Measurements from ENCODE around the gene DAPP1.
A peak's percentile ranks its signal among the peaks of the same experiment; 100 is the strongest.
"Not testable (repeated sequence)": the region's sequence is repeated elsewhere in the genome, so short reads cannot be mapped to it uniquely, and the experiment has no call there.

DAPP1 gene

GRCh38 chr4:99816545-99817308, at the start of gene DAPP1:
Gene DAPP1, plus strand, starts transcription at chr4:99816827. Its CDS starts 87 bp downstream, at chr4:99816914.
- DNase-seq, result no peak

- DNase-seq, result not testable (repeated sequence)
Measured at GRCh38 chr4:99770842-99771241, 45.8 kb upstream of the DAPP1 start.

- DNase-seq, result no peak
Measured at GRCh38 chr4:99783940-99784339, 32.7 kb upstream of the DAPP1 start.

- DNase-seq, result no peak
Measured at GRCh38 chr4:99784842-99785241, 31.8 kb upstream of the DAPP1 start.

- DNase-seq, result peak; percentile 83
Measured at GRCh38 chr4:99790796-99791617, 25.6 kb upstream of the DAPP1 start.

GRCh38 chr4:99800332-99801004, 16.2 kb upstream of the DAPP1 start:
- no peak for DNase-seq

- no peak for DNase-seq
Measured at GRCh38 chr4:99801005-99801699, 15.5 kb upstream of the DAPP1 start.

- DNase-seq, result no peak
Measured at GRCh38 chr4:99803566-99804101, 13.0 kb upstream of the DAPP1 start.

GRCh38 chr4:99806545-99806944, 10.1 kb upstream of the DAPP1 start:
- DNase-seq, result no peak

GRCh38 chr4:99807666-99808065, 9.0 kb upstream of the DAPP1 start:
- DNase-seq, result no peak

- peak; percentile 34 for DNase-seq
Measured at GRCh38 chr4:99808260-99808857, 8.3 kb upstream of the DAPP1 start.

GRCh38 chr4:99809326-99809725, 7.3 kb upstream of the DAPP1 start:
- DNase-seq, result no peak

- DNase-seq, result no peak
Measured at GRCh38 chr4:99810536-99810935, 6.1 kb upstream of the DAPP1 start.

GRCh38 chr4:99811117-99811516, 5.5 kb upstream of the DAPP1 start:
- no peak for DNase-seq

GRCh38 chr4:99811850-99812249, 4.8 kb upstream of the DAPP1 start:
- DNase-seq, result no peak

- DNase-seq, result peak; percentile 6
Measured at GRCh38 chr4:99815597-99816011, 1.0 kb upstream of the DAPP1 start.

GRCh38 chr4:99817309-99817890, 773 bp downstream of the DAPP1 start:
- no peak for DNase-seq

- DNase-seq, result no peak
Measured at GRCh38 chr4:99818661-99819060, 2.0 kb downstream of the DAPP1 start.

- no peak for DNase-seq
Measured at GRCh38 chr4:99821918-99822503, 5.4 kb downstream of the DAPP1 start.

GRCh38 chr4:99822734-99823133, 6.1 kb downstream of the DAPP1 start:
- no peak for DNase-seq

GRCh38 chr4:99824070-99824599, 7.5 kb downstream of the DAPP1 start:
- no peak for DNase-seq

Data from SHP77 treated with DMSO at 0.1 percent for 48 hours (cell line).